ENCODE results near the gene HOPX.
"Not testable (repeated sequence)": the region's sequence is repeated elsewhere in the genome, so short reads cannot be mapped to it uniquely, and the experiment has no call there.

Gene HOPX

GRCh38 chr4:56654238-56654632, 26.9 kb downstream of the HOPX start:
- DNase-seq (ENCODE audit: low spot score): no peak

- no peak for DNase-seq (ENCODE audit: low spot score)
Measured at GRCh38 chr4:56653461-56654237, 27.4 kb downstream of the HOPX start.

GRCh38 chr4:56652196-56652595, 28.9 kb downstream of the HOPX start:
- no peak for DNase-seq (ENCODE audit: low spot score)

- no peak for DNase-seq (ENCODE audit: low spot score)
Measured at GRCh38 chr4:56651056-56651350, 30.1 kb downstream of the HOPX start.

- DNase-seq (ENCODE audit: low spot score): no peak
Measured at GRCh38 chr4:56650262-56651055, 30.6 kb downstream of the HOPX start.

- no peak for DNase-seq (ENCODE audit: low spot score)
Measured at GRCh38 chr4:56649445-56650261, 31.4 kb downstream of the HOPX start.

- DNase-seq (ENCODE audit: low spot score): no peak
Measured at GRCh38 chr4:56648824-56649151, 32.3 kb downstream of the HOPX start.

- no peak for DNase-seq (ENCODE audit: low spot score)
Measured at GRCh38 chr4:56648021-56648823, 32.9 kb downstream of the HOPX start.

GRCh38 chr4:56646341-56646740, 34.8 kb downstream of the HOPX start:
- no peak for DNase-seq (ENCODE audit: low spot score)

GRCh38 chr4:56643596-56643995, 37.5 kb downstream of the HOPX start:
- no peak for DNase-seq (ENCODE audit: low spot score)

- DNase-seq (ENCODE audit: low spot score): no peak
Measured at GRCh38 chr4:56641494-56642051, 39.5 kb downstream of the HOPX start.

- DNase-seq (ENCODE audit: low spot score): no peak
Measured at GRCh38 chr4:56640621-56641493, 40.2 kb downstream of the HOPX start.

GRCh38 chr4:56637791-56638190, 43.3 kb downstream of the HOPX start:
- DNase-seq (ENCODE audit: low spot score): no peak

- no peak for DNase-seq (ENCODE audit: low spot score)
Measured at GRCh38 chr4:56637154-56637553, 43.9 kb downstream of the HOPX start.

GRCh38 chr4:56634954-56635353, 46.1 kb downstream of the HOPX start:
- not testable (repeated sequence) for DNase-seq (ENCODE audit: low spot score)

- no peak for DNase-seq (ENCODE audit: low spot score)
Measured at GRCh38 chr4:56633486-56633885, 47.6 kb downstream of the HOPX start.

- DNase-seq (ENCODE audit: low spot score): no peak
Measured at GRCh38 chr4:56630876-56631666, 50.0 kb downstream of the HOPX start.

- DNase-seq (ENCODE audit: low spot score): no peak
Measured at GRCh38 chr4:56628592-56628991, 52.5 kb downstream of the HOPX start.

GRCh38 chr4:56627985-56628384, 53.1 kb downstream of the HOPX start:
- no peak for DNase-seq (ENCODE audit: low spot score)

- DNase-seq (ENCODE audit: low spot score): no peak
Measured at GRCh38 chr4:56627375-56627774, 53.7 kb downstream of the HOPX start.
